ENCODE measurements around the gene HOMER2. TPM values are rescaled to one million over a fixed set of nuclear protein-coding genes. Genes with fewer than 3 reads are reported as not detected.

Gene HOMER2
- total RNA-seq, 1 donor from 2014 or later, result 75.3 TPM

DNA sequence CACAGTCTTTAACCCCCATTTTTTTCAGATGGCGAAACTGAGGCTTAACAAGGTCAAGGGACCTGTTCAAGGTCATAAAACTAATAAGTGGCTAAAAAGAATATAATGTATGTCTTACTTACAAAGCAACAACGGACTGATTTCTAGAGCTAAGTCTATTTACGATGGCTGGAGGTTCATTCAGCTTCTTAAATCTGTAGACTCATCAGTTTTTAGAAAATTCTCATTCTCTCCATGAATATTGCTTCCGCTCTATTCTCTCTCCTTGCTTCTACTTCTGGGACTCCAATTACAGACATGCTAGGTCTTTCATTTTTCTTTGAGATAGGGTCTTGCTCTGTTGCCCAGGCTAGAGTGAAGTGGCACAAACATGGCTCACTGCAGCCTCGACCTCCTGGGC is 74.2 kb downstream of the HOMER2 start:
- no peak for DNase-seq (ENCODE audit: low read depth)
- Histone ChIP-seq H3K36me3 (ENCODE audit: control insufficient read depth, insufficient read depth, low read length) (peaks cover 4% of the 10 kb centered on the region), H3K27me3 (ENCODE audit: control insufficient read depth, insufficient read depth, low read length) (no peaks in the 10 kb centered on the region), H3K4me3 (ENCODE audit: low read depth, low read length) (no peak overlapping the region)
- no peak for FAIRE-seq
- TF ChIP-seq, protein P1, sequence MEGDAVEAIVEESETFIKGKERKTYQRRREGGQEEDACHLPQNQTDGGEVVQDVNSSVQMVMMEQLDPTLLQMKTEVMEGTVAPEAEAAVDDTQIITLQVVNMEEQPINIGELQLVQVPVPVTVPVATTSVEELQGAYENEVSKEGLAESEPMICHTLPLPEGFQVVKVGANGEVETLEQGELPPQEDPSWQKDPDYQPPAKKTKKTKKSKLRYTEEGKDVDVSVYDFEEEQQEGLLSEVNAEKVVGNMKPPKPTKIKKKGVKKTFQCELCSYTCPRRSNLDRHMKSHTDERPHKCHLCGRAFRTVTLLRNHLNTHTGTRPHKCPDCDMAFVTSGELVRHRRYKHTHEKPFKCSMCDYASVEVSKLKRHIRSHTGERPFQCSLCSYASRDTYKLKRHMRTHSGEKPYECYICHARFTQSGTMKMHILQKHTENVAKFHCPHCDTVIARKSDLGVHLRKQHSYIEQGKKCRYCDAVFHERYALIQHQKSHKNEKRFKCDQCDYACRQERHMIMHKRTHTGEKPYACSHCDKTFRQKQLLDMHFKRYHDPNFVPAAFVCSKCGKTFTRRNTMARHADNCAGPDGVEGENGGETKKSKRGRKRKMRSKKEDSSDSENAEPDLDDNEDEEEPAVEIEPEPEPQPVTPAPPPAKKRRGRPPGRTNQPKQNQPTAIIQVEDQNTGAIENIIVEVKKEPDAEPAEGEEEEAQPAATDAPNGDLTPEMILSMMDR (IDR thresholded peaks at IDR 0.05; ENCODE audit: insufficient read depth, low read length, severe bottlenecking), result no peak

DNA sequence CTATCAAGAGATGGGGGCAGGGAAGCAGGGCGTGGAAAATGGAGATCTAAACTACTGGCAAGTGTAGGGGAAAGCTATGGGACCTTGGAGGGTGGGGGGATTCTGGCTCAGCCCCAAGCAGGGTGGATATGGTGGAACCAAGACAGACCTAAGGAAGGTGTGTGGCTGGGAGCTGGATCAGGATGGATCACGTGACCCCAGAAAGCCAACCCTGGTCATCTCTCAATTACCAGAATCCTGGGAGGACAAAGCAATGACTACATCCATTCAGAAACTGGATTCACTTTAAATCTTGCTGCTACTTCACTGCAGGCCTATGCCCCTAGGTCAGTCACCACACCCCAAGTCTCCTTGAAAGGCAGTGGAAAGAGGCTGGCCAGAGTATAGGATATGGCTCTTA is 74.7 kb downstream of the HOMER2 start:
- TF ChIP-seq, protein P1 (IDR thresholded peaks at IDR 0.05; ENCODE audit: insufficient read depth, low read length, severe bottlenecking), result no peak
- no peaks in the 10 kb centered on the region for H3K27me3 ChIP-seq (ENCODE audit: control insufficient read depth, insufficient read depth, low read length)
- no peak overlapping the region for H3K4me3 ChIP-seq (ENCODE audit: low read depth, low read length)
- DNase-seq (ENCODE audit: low read depth) (no peak), FAIRE-seq (peak; percentile 55)
- H3K36me3 ChIP-seq (ENCODE audit: control insufficient read depth, insufficient read depth, low read length), result peaks cover 4% of the 10 kb centered on the region

DNA sequence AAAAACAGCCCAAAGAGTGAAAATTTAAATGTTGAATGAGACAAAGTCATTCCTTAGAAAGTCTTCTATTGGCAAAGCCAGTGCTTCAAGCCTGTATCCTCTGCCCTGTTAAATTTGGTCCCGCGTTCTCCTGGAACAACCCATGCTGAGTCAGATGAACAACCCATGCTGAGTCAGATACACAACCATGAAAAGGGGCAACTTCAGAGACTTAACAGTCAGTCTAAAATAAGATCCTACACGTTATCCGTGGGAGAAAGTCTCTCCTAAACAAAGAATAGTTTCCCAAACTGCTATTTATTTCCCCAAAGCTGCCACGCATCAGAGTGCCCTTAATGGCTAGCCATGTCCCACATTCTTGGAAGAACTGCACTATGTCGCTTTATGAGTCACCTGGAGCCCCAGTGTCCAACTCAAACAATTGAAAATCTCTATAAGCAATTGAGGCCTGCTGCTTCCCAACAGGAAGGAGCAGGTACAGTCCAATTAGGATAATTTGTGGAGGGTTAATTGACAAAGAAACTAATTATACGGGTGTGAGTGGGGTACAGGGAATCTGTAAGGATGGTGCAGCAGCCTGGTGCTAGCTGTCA is 77.0 kb downstream of the HOMER2 start:
- FAIRE-seq (peak; percentile 75), DNase-seq (ENCODE audit: low read depth) (peak; percentile 79)
- TF ChIP-seq, protein P1 (IDR thresholded peaks at IDR 0.05; ENCODE audit: insufficient read depth, low read length, severe bottlenecking), result no peak
- H3K36me3 ChIP-seq (ENCODE audit: control insufficient read depth, insufficient read depth, low read length), result peaks cover 4% of the 10 kb centered on the region
- H3K27me3 ChIP-seq (ENCODE audit: control insufficient read depth, insufficient read depth, low read length), result no peaks in the 10 kb centered on the region
- no peak overlapping the region for H3K4me3 ChIP-seq (ENCODE audit: low read depth, low read length)

DNA sequence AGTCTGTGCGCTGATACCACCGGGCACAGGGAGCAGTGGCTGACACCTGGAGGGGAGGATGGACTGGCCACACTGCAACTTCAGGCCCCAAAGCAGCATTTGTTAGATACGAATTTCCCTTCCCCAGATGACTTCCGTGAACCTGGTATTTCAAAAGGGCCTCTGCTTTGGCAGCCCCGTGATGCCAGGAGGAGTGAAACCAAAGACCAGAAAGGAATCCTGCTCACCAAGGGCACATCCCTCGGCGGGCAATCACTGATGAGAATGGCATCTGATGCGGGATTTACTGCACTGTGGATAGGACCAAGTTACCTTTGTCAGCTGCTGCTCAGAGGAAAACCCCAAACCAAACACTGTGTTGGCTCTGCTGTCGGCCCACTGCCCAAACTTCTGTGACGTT is 77.6 kb downstream of the HOMER2 start:
- DNase-seq (ENCODE audit: low read depth) (no peak), FAIRE-seq (no peak)
- Histone ChIP-seq H3K36me3 (ENCODE audit: control insufficient read depth, insufficient read depth, low read length) (peaks cover 4% of the 10 kb centered on the region), H3K27me3 (ENCODE audit: control insufficient read depth, insufficient read depth, low read length) (no peaks in the 10 kb centered on the region), H3K4me3 (ENCODE audit: low read depth, low read length) (no peak overlapping the region)
- TF ChIP-seq, protein P1 (IDR thresholded peaks at IDR 0.05; ENCODE audit: insufficient read depth, low read length, severe bottlenecking), result no peak

DNA sequence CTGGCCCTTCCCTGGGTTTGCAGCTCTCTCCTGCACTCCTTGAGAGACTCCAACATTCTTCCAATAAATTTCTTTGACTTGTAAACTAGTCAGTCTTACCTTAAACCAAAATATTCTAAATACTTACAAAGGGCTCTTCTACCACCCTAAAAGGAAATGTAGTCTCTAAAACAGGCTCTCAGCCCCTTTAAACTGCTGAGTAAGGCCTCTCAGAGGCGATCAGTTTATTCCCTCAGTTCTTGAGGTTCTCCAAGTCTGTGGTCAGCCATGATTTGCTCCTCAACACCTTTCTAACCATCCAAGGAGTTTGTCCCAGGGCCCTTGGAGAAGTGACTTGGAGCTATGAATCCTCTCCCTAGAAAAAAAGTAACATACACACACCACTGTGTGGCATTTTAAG is 78.3 kb downstream of the HOMER2 start:
- TF ChIP-seq, protein P1 (IDR thresholded peaks at IDR 0.05; ENCODE audit: insufficient read depth, low read length, severe bottlenecking), result no peak
- no peak overlapping the region for H3K4me3 ChIP-seq (ENCODE audit: low read depth, low read length)
- no peak for FAIRE-seq

More for the DNA sequence above, 78.3 kb downstream of the HOMER2 start:
- no peak for DNase-seq (ENCODE audit: low read depth)
- peaks cover 3% of the 10 kb centered on the region for H3K36me3 ChIP-seq (ENCODE audit: control insufficient read depth, insufficient read depth, low read length)
- H3K27me3 ChIP-seq (ENCODE audit: control insufficient read depth, insufficient read depth, low read length), result no peaks in the 10 kb centered on the region
